Panc1 (cell line): ENCODE measurements around the gene CREB3L1. TPM values are rescaled to one million over a fixed set of nuclear protein-coding genes. Genes with fewer than 3 reads are reported as not detected.

Source experiments
- ATAC-seq: fragments of 200-7000 bp; cut with Tn5 transposase; 2 replicates; pipeline ENCODE4 v1.9.1; 2020; ENCODE audit warnings: mild to moderate bottlenecking, moderate library complexity
- BruUV-seq: library from RNA; stranded (reverse); fragments of 400-500 nt; replicated peaks from 2 replicates; lab custom pipeline; 2021; lab: Mats Ljungman, UMichigan
- CTCF ChIA-PET: fragments of 300-600 bp; sonication (Branson Sonifier 250); formaldehyde crosslinking; loops from one replicate; lab custom pipeline; 2022; ENCODE audit warnings: antibody characterized with exemption; lab: Charles Lee
- POLR2A ChIA-PET: fragments of 300-600 bp; sonication (Branson Sonifier 250); formaldehyde crosslinking; loops from one replicate; lab custom pipeline; 2022; ENCODE audit warnings: antibody characterized with exemption; lab: Charles Lee
- DNase-seq: peaks from one replicate; pipeline ENCODE4 v3.0.0-alpha.2; 2010; ENCODE audit warnings: low read depth, low spot score
- H3K27ac ChIP-seq: 2 replicates; pipeline ENCODE4 v1.5.1; 2011; ENCODE audit warnings: mild to moderate bottlenecking, low read length, inconsistent platforms
- H3K27me3 ChIP-seq: fragments of 200-500 bp; sonication (Bioruptor generic); 2 replicates; pipeline ENCODE4 v1.6.0; 2014; ENCODE audit warnings: low read length, inconsistent platforms; ENCODE audit not compliant: control insufficient read depth, insufficient read depth
- H3K36me3 ChIP-seq: fragments of 200-500 bp; sonication (Bioruptor generic); 2 replicates; pipeline ENCODE4 v1.5.1; 2014; ENCODE audit warnings: inconsistent platforms, mild to moderate bottlenecking, low read length, moderate library complexity; ENCODE audit not compliant: control insufficient read depth, insufficient read depth
- H3K4me1 ChIP-seq: 2 replicates; pipeline ENCODE4 v1.5.1; 2011; ENCODE audit warnings: inconsistent platforms, mild to moderate bottlenecking, low read length, moderate library complexity; ENCODE audit not compliant: control insufficient read depth, insufficient read depth
- H3K4me3 ChIP-seq, 2 experiments: 2 replicates each; pipeline ENCODE4 v1.5.1; 2011 to 2012; ENCODE audit warnings: low read depth in 2 of 2, low read length in 2 of 2, mild to moderate bottlenecking in 2 of 2, inconsistent platforms in 1 of 2, moderate library complexity in 1 of 2
- H3K9me3 ChIP-seq: fragments of 200-500 bp; sonication (Bioruptor generic); 2 replicates; pipeline ENCODE4 v1.5.1; 2014; ENCODE audit warnings: low read depth, mild to moderate bottlenecking, inconsistent platforms, low read length, moderate library complexity; ENCODE audit not compliant: control insufficient read depth, insufficient read depth
- CTCF ChIP-seq: fragments of 450-650 bp; IDR thresholded peaks from 2 replicates; pipeline ENCODE4 v1.5.1; 2017; ENCODE audit warnings: mild to moderate bottlenecking
- POLR2AphosphoS5 ChIP-seq: IDR thresholded peaks from 2 replicates; pipeline ENCODE4 v1.6.1; 2012; ENCODE audit warnings: mild to moderate bottlenecking, low read depth, low read length, moderate library complexity
- REST ChIP-seq, 2 experiments: IDR thresholded peaks; 2 replicates each; pipeline ENCODE4 v1.6.1; 2011 to 2012; ENCODE audit warnings: low read depth in 2 of 2, control low read depth in 1 of 2, low read length in 1 of 2, mild to moderate bottlenecking in 1 of 2, moderate library complexity in 1 of 2; ENCODE audit not compliant: insufficient read depth in 1 of 2
- SIN3A ChIP-seq: IDR thresholded peaks from 2 replicates; pipeline ENCODE4 v1.6.1; 2012; ENCODE audit warnings: low read depth, mild to moderate bottlenecking, low read length, moderate library complexity, borderline replicate concordance; ENCODE audit not compliant: insufficient read depth
- TCF7L2 ChIP-seq: IDR thresholded peaks from 2 replicates; pipeline ENCODE4 v1.6.1; 2011; ENCODE audit warnings: mild to moderate bottlenecking, low read depth, low read length, inconsistent platforms
- in situ Hi-C: cut with HindIII; loops from 2 replicates; pipeline ENCODE4 v1.10.0; 2016; ENCODE audit warnings: low sequenced_read_pairs, low pct_unique_long_range_greater_than_20kb
- intact Hi-C: fragments of 100-400 bp; cut with micrococcal nuclease; formaldehyde crosslinking; loops from one replicate; pipeline ENCODE4 v1.10.0; 2022; ENCODE audit not compliant: unreplicated experiment
- total RNA-seq: library from RNA; stranded (reverse); gene quantifications from one replicate; pipeline ENCODE4 v1.2.1, GENCODE V29; 2021; ENCODE audit not compliant: unreplicated experiment

Gene CREB3L1
- total RNA-seq, 1 experiment from 2014 or later: 35.6 TPM

GRCh38 chr11:46334211-46334610 is 56.7 kb downstream of the CREB3L1 start:
- DNase-seq (no peak), ATAC-seq (no peak)
- Histone ChIP-seq H3K9me3 (no peaks in the 10 kb centered on the region), H3K27ac (no peak overlapping the region), H3K36me3 (no peaks in the 10 kb centered on the region), H3K4me3 (no peak overlapping the region), H3K27me3 (peaks cover 13% of the 10 kb centered on the region), H3K4me1 (peaks cover 5% of the 10 kb centered on the region)
- TF ChIP-seq CTCF: no peak
- in situ Hi-C loops: no loop called here
- intact Hi-C loops: no loop called here
- CTCF ChIA-PET: no interaction called here
- POLR2A ChIA-PET: no interaction called here
- no TSS peak for BruUV-seq

GRCh38 chr11:46335271-46335670 is 57.8 kb downstream of the CREB3L1 start:
- H3K4me3 ChIP-seq: no peak overlapping the region
- BruUV-seq: no TSS peak
- no peak for ATAC-seq
- no peaks in the 10 kb centered on the region for H3K9me3 ChIP-seq
- in situ Hi-C loops (no loop called here), intact Hi-C loops (no loop called here)
- H3K36me3 ChIP-seq: no peaks in the 10 kb centered on the region
- no peak for TF ChIP-seq SIN3A
- TF ChIP-seq TCF7L2: no peak
- TF ChIP-seq REST (IDR thresholded peaks at IDR 0.05; ENCODE audit: insufficient read depth in 1 of 2, low read depth in 2 of 2, low read length in 1 of 2): no peak
- no peak for TF ChIP-seq CTCF
- TF ChIP-seq POLR2AphosphoS5: no peak
- no peak overlapping the region for H3K27ac ChIP-seq
- ChIA-PET CTCF (interaction anchor here (0.7 kb wide), 1 partner anchor 446 kb away, joined by 5 read pairs; no protein-coding TSS in a partner anchor), POLR2A (no interaction called here)
- H3K27me3 ChIP-seq: peaks cover 13% of the 10 kb centered on the region
- no peak for DNase-seq
- H3K4me1 ChIP-seq: peaks cover 7% of the 10 kb centered on the region
